SU-DHL-6 (cell line): ENCODE data around the gene RINL.

Source experiments
- H2AFZ ChIP-seq: fragments of 200-600 bp; sonication (generic); 2 replicates; pipeline ENCODE4 v1.6.1; 2014; ENCODE audit warnings: low read depth, mild to moderate bottlenecking, moderate library complexity, mixed read lengths, antibody characterized with exemption, low read length; ENCODE audit not compliant: severe bottlenecking
- H3F3A ChIP-seq: fragments of 200-600 bp; shearing (Covaris generic); 2 replicates; pipeline ENCODE4 v1.6.0; 2016; ENCODE audit warnings: antibody characterized with exemption, mild to moderate bottlenecking; ENCODE audit not compliant: insufficient read depth
- H3K27ac ChIP-seq: fragments of 200-600 bp; sonication (generic); 2 replicates; pipeline ENCODE4 v1.5.1; 2016; ENCODE audit warnings: low read depth, mild to moderate bottlenecking, low read length, moderate library complexity, mixed read lengths
- H3K27me3 ChIP-seq: fragments of 200-600 bp; sonication (generic), shearing (Covaris generic); 2 replicates; pipeline ENCODE4 v1.6.0; 2014; ENCODE audit warnings: mild to moderate bottlenecking, low read length
- H3K36me3 ChIP-seq: fragments of 200-600 bp; sonication (generic); 2 replicates; pipeline ENCODE4 v1.6.1; 2014; ENCODE audit warnings: mild to moderate bottlenecking, low read length, mixed read lengths
- H3K4me2 ChIP-seq: fragments of 300-600, 200-600 bp; shearing (Covaris generic), sonication (generic); 2 replicates; pipeline ENCODE4 v1.6.0; 2014; ENCODE audit warnings: low read length, low read depth, mild to moderate bottlenecking; ENCODE audit not compliant: poor library complexity, severe bottlenecking
- H3K4me3 ChIP-seq: fragments of 200-600 bp; sonication (generic); 2 replicates; pipeline ENCODE4 v1.5.1; 2014; ENCODE audit warnings: antibody characterized with exemption, low read length, mild to moderate bottlenecking, mixed read lengths; ENCODE audit not compliant: insufficient read depth, poor library complexity, severe bottlenecking
- H3K79me2 ChIP-seq: fragments of 200-600 bp; sonication (generic); 2 replicates; pipeline ENCODE4 v1.6.1; 2014; ENCODE audit warnings: mild to moderate bottlenecking, low read length, moderate library complexity; ENCODE audit not compliant: insufficient read depth
- H3K9ac ChIP-seq: fragments of 200-600 bp; sonication (generic); 2 replicates; pipeline ENCODE4 v1.7.0; 2014; ENCODE audit warnings: mild to moderate bottlenecking, low read length
- H3K9me2 ChIP-seq: fragments of 200-600 bp; sonication (generic); replicated peaks from 2 replicates; pipeline ENCODE4 v1.6.1; 2014; ENCODE audit warnings: low read length; ENCODE audit not compliant: insufficient read depth
- H3K9me3 ChIP-seq: fragments of 200-600 bp; sonication (generic); 2 replicates; pipeline ENCODE4 v1.6.1; 2014; ENCODE audit warnings: low read length, mixed read lengths; ENCODE audit not compliant: insufficient read depth
- H4K20me1 ChIP-seq: fragments of 200-600 bp; sonication (generic); 2 replicates; pipeline ENCODE4 v1.6.1; 2014; ENCODE audit warnings: low read depth, mild to moderate bottlenecking, antibody characterized with exemption, low read length, moderate library complexity, mixed read lengths
- CTCF ChIP-seq: fragments of 200-600 bp; sonication (generic); IDR thresholded peaks from one replicate; pipeline ENCODE4 v1.5.1; 2017; ENCODE audit warnings: antibody characterized with exemption, mild to moderate bottlenecking, low read length, moderate library complexity; ENCODE audit not compliant: insufficient read depth, poor library complexity, severe bottlenecking
- EZH2phosphoT487 ChIP-seq: fragments of 200-600 bp; sonication (generic), shearing (Covaris generic); conservative IDR thresholded peaks from 2 replicates; pipeline ENCODE4 v1.6.1; 2018; ENCODE audit warnings: mild to moderate bottlenecking, antibody characterized with exemption, low read length, moderate library complexity, mixed read lengths

Gene RINL

GRCh38 chr19:38921420-38922274, 43.6 kb upstream of the RINL start:
- no peak overlapping the region for H3K27ac ChIP-seq
- TF ChIP-seq CTCF (no peak), EZH2phosphoT487 (no peak)
- H3K36me3 ChIP-seq: no peaks in the 10 kb centered on the region

GRCh38 chr19:38920602-38921419, 42.7 kb upstream of the RINL start:
- Histone ChIP-seq H3F3A (no peaks in the 10 kb centered on the region), H3K9me2 (no peaks in the 10 kb centered on the region), H3K9me3 (no peaks in the 10 kb centered on the region), H4K20me1 (no peaks in the 10 kb centered on the region), H3K9ac (no peak overlapping the region), H2AFZ (no peak overlapping the region), H3K4me2 (no peak overlapping the region), H3K27me3 (no peaks in the 10 kb centered on the region), H3K27ac (no peak overlapping the region), H3K79me2 (no peaks in the 10 kb centered on the region), H3K36me3 (no peaks in the 10 kb centered on the region), H3K4me3 (no peak overlapping the region)
- no peak for TF ChIP-seq CTCF
- TF ChIP-seq EZH2phosphoT487: no peak

More at GRCh38 chr19:38921420-38922274, 43.6 kb upstream of the RINL start:
- Histone ChIP-seq H3K9ac (no peak overlapping the region), H4K20me1 (no peaks in the 10 kb centered on the region), H3K27me3 (no peaks in the 10 kb centered on the region), H3F3A (no peaks in the 10 kb centered on the region), H3K4me2 (no peak overlapping the region), H3K9me3 (no peaks in the 10 kb centered on the region), H2AFZ (no peak overlapping the region), H3K9me2 (no peaks in the 10 kb centered on the region), H3K79me2 (no peaks in the 10 kb centered on the region), H3K4me3 (no peak overlapping the region)

- Histone ChIP-seq H3K27ac (no peak overlapping the region), H3K79me2 (no peaks in the 10 kb centered on the region), H3K36me3 (no peaks in the 10 kb centered on the region), H4K20me1 (no peaks in the 10 kb centered on the region), H3K9ac (no peak overlapping the region), H2AFZ (no peak overlapping the region), H3K4me3 (no peak overlapping the region), H3K27me3 (no peaks in the 10 kb centered on the region), H3F3A (no peaks in the 10 kb centered on the region), H3K4me2 (no peak overlapping the region), H3K9me3 (no peaks in the 10 kb centered on the region), H3K9me2 (no peaks in the 10 kb centered on the region)
- TF ChIP-seq CTCF (no peak), EZH2phosphoT487 (no peak)
Measured at GRCh38 chr19:38919837-38920601, 41.9 kb upstream of the RINL start.
